GM12872 (cell line): ENCODE measurements around the gene UCKL1.

ENCODE experiments used
- TF ChIP-seq, protein P1 (sequence below): IDR thresholded peaks from 3 replicates; pipeline ENCODE4 v1.5.1; 2011; ENCODE audit warnings: low read depth, mild to moderate bottlenecking, low read length, moderate library complexity; ENCODE audit not compliant: insufficient read depth

UCKL1 gene

DNA sequence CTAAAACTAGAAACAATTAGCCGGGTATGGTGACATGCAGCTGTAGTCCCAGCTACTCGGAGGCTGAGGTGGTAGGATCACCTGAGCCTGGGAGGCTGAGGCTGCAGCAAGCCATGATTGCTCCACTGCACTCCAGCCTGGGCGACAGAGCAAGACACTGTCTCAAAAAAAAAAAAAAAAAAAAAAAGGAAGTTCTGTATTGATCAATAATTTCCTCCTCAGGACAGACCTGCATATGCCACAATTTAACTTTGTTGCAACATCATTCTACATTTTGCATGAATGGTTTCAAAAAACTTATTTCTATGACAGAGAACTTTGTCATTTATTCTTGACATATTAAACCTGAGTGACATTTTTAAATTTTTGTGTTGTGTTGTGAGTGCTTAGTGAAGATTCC is 55.8 kb downstream of the UCKL1 start:
- TF ChIP-seq, protein P1, sequence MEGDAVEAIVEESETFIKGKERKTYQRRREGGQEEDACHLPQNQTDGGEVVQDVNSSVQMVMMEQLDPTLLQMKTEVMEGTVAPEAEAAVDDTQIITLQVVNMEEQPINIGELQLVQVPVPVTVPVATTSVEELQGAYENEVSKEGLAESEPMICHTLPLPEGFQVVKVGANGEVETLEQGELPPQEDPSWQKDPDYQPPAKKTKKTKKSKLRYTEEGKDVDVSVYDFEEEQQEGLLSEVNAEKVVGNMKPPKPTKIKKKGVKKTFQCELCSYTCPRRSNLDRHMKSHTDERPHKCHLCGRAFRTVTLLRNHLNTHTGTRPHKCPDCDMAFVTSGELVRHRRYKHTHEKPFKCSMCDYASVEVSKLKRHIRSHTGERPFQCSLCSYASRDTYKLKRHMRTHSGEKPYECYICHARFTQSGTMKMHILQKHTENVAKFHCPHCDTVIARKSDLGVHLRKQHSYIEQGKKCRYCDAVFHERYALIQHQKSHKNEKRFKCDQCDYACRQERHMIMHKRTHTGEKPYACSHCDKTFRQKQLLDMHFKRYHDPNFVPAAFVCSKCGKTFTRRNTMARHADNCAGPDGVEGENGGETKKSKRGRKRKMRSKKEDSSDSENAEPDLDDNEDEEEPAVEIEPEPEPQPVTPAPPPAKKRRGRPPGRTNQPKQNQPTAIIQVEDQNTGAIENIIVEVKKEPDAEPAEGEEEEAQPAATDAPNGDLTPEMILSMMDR = no peak

DNA sequence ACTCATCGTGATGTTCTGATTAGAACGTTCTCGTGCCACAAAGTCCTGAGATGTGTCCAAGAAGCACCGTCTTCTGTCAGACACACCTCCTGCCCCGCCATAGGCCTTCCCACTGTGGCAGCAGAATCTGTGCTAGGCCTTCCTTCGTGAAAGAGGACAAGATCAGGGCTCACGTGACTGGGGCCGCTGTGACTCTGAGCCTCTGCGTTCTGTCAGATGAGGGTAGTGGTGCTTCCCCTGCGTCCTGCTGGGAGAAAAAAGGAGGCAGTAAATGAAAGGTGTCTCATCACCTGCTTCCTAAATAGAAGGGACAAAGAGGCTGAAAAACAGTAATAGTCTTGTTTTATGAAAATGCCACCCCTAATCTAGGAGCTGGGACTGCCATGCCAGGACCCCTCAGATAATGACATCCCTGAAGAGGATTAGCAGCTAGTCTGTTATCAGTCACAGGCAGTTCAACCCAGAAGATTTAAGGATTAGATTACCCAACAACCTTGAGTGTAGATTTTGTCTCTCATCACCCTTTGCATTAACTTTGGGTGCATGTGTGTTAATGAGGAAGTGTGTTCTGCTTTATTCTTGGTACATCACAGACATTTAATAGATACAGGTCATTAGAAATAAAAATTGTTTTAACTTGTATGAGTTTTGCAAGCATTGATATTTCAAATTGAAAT is 57.2 kb downstream of the UCKL1 start:
- TF ChIP-seq, protein P1 = no peak

DNA sequence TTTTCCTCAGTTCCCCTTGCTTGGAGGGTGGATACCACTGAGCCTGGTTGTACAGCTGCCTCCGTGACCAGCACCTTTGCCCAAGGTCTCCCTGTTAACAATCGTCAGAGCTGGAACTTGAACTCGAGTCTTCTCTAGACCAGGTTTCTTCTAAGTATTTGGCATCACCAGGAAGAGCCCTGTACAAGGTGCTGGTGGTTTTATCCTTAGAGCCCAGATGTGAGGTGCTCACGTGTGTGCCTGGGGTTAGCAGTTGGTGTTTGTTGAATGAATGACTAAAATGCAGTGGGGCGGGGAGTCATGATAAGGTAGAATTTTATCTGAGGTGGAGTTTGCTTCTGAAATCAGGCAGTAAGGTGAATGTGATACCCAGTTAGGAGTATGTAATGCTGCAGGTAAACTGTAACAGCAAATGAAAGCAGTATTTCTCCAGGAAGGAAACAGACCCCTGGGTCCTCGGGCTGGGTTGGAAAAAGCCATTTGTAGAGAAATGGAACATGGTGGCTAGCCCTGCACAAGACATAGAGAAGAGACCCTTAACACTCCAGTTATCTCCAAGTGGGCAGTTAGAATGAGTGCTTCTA is 58.1 kb downstream of the UCKL1 start:
- TF ChIP-seq, protein P1 = no peak

GRCh38 chr20:63896264-63897105 is 59.7 kb downstream of the UCKL1 start:
- TF ChIP-seq, protein P1 = no peak

GRCh38 chr20:63895952-63896263 is 60.3 kb downstream of the UCKL1 start:
- TF ChIP-seq, protein P1 = no peak

DNA sequence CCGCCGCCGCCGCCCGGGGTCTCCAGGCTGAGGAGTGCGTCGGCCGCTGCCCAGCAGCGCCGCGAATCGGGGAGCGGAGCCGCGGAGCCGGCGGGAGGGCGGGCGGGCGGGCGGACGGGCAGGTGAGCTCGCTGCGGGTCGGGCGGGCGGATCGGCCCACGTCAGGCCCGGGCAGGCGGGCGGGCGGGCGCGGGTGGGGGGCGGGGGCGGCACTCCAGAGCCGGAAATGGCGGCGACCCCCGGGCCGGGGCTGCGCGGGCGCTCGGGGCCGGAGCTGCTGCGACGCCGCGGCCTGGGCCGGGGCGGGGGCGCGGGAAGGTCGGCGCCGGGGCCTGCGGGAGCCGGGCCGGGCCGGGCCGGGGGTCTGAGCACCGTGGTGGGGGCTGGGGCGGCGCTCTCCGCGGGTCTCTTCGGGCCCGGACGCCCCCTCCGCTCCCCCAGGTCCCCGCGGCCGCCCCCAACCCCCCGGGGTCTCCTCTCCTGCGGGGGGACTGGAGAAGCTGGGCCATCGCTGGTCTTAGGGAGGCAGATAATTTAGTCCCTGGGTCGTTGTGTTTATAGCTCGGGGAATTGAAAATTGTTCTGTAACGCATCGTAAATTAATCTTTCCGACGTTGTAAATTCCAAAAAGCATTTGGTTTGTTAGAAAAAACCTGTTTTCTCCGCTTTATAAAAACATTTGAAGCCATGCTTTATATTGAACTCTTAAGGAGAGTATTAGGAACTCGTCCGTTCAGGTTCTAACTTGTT is 60.8 kb downstream of the UCKL1 start:
- TF ChIP-seq, protein P1 = no peak

GRCh38 chr20:63894358-63895201 is 61.6 kb downstream of the UCKL1 start, which contains the start of gene DNAJC5:
TSS of gene DNAJC5 (plus strand) at chr20:63895126. CDS start at chr20:63928346, 33,220 bp downstream.
- TF ChIP-seq, protein P1 = no peak
